OCI-LY7 (cell line): Measurements from ENCODE around the gene PTPRS. TPM values are rescaled to one million over a fixed set of nuclear protein-coding genes. Genes with fewer than 3 reads are reported as not detected.

Experiments used
- BruUV-seq: library from RNA; stranded (reverse); fragments of 400-500 nt; replicated peaks from 2 replicates; lab custom pipeline; 2021; lab: Mats Ljungman, UMichigan
- CTCF ChIA-PET: fragments of 300-600 bp; sonication (Branson Sonifier 250); formaldehyde crosslinking; loops from one replicate; lab custom pipeline; 2022; ENCODE audit warnings: antibody characterized with exemption; ENCODE audit not compliant: unreplicated experiment; lab: Charles Lee
- POLR2A ChIA-PET: fragments of 300-600 bp; sonication (Branson Sonifier 250); formaldehyde crosslinking; loops from one replicate; lab custom pipeline; 2022; ENCODE audit warnings: antibody characterized with exemption; lab: Charles Lee
- DNase-seq: peaks from one replicate; pipeline ENCODE4 v3.0.0-alpha.2; 2015; ENCODE audit warnings: low spot score
- H2AFZ ChIP-seq: fragments of 200-600 bp; sonication (generic), shearing (Covaris generic); 2 replicates; pipeline ENCODE4 v1.6.1; 2014; ENCODE audit warnings: mild to moderate bottlenecking, antibody characterized with exemption, low read length, moderate library complexity
- H3K27ac ChIP-seq: fragments of 200-600 bp; sonication (generic); 2 replicates; pipeline ENCODE4 v1.5.1; 2014; ENCODE audit warnings: mixed run types, low read depth, mild to moderate bottlenecking, moderate library complexity, low read length, inconsistent platforms; ENCODE audit not compliant: poor library complexity, severe bottlenecking
- H3K36me3 ChIP-seq: fragments of 200-600 bp; sonication (generic); 2 replicates; pipeline ENCODE4 v1.6.1; 2014; ENCODE audit warnings: mild to moderate bottlenecking, antibody characterized with exemption, low read length, moderate library complexity, mixed read lengths; ENCODE audit not compliant: insufficient read depth
- H3K4me1 ChIP-seq: fragments of 200-600 bp; sonication (generic); 2 replicates; pipeline ENCODE4 v1.5.1; 2014; ENCODE audit warnings: mild to moderate bottlenecking, low read length; ENCODE audit not compliant: insufficient read depth, poor library complexity, severe bottlenecking
- H3K4me2 ChIP-seq: fragments of 200-600 bp; sonication (generic); 2 replicates; pipeline ENCODE4 v1.6.1; 2014; ENCODE audit warnings: mild to moderate bottlenecking, low read length
- H3K4me3 ChIP-seq: fragments of 200-600 bp; sonication (generic); 2 replicates; pipeline ENCODE4 v1.5.1; 2014; ENCODE audit warnings: mild to moderate bottlenecking, low read depth, low read length; ENCODE audit not compliant: poor library complexity, severe bottlenecking
- H3K79me2 ChIP-seq: fragments of 200-600 bp; sonication (generic); 2 replicates; pipeline ENCODE4 v1.6.1; 2016; ENCODE audit warnings: low read depth, mild to moderate bottlenecking, low read length, moderate library complexity, mixed read lengths; ENCODE audit not compliant: insufficient read depth
- H3K9me2 ChIP-seq: fragments of 200-600 bp; sonication (generic); 2 replicates; pipeline ENCODE4 v1.6.1; 2016; ENCODE audit warnings: mild to moderate bottlenecking, low read length, mixed read lengths; ENCODE audit not compliant: insufficient read depth
- H3K9me3 ChIP-seq: fragments of 200-600 bp; sonication (generic); 2 replicates; pipeline ENCODE4 v1.6.1; 2014; ENCODE audit warnings: mild to moderate bottlenecking, mixed run types, low read length, mixed read lengths
- H4K20me1 ChIP-seq: fragments of 200-600 bp; sonication (generic); 2 replicates; pipeline ENCODE4 v1.6.1; 2014; ENCODE audit warnings: mild to moderate bottlenecking, antibody characterized with exemption, low read length, moderate library complexity, mixed read lengths; ENCODE audit not compliant: insufficient read depth
- EZH2phosphoT487 ChIP-seq: fragments of 200-600 bp; sonication (generic); IDR thresholded peaks from 2 replicates; pipeline ENCODE4 v1.6.1; 2018; ENCODE audit warnings: low read depth, borderline replicate concordance, mild to moderate bottlenecking, mixed run types, antibody characterized with exemption, low read length, moderate library complexity, mixed read lengths
- intact Hi-C: fragments of 100-400 bp; cut with micrococcal nuclease; formaldehyde crosslinking; loops from one replicate; pipeline ENCODE4 v1.10.0; 2022; ENCODE audit not compliant: unreplicated experiment
- total RNA-seq, 2 experiments: library from RNA; depleted of rRNA in 1 of 2; stranded (reverse); fragments of >200 nt in 1 of 2; shearing (Covaris generic) in 1 of 2; gene quantifications; 2 replicates each; pipeline ENCODE4 v1.2.3, GENCODE V29; 2014 to 2022
- TF ChIP-seq, protein P1 (sequence below): fragments of 200-600 bp; sonication (generic); conservative IDR thresholded peaks from 2 replicates; pipeline ENCODE4 v1.5.1; 2014; ENCODE audit warnings: mild to moderate bottlenecking, antibody characterized with exemption, low read length, moderate library complexity, mixed read lengths

Gene PTPRS
- total RNA-seq, 2 experiments from 2014 or later: 48.5 to 88.7 TPM

DNA sequence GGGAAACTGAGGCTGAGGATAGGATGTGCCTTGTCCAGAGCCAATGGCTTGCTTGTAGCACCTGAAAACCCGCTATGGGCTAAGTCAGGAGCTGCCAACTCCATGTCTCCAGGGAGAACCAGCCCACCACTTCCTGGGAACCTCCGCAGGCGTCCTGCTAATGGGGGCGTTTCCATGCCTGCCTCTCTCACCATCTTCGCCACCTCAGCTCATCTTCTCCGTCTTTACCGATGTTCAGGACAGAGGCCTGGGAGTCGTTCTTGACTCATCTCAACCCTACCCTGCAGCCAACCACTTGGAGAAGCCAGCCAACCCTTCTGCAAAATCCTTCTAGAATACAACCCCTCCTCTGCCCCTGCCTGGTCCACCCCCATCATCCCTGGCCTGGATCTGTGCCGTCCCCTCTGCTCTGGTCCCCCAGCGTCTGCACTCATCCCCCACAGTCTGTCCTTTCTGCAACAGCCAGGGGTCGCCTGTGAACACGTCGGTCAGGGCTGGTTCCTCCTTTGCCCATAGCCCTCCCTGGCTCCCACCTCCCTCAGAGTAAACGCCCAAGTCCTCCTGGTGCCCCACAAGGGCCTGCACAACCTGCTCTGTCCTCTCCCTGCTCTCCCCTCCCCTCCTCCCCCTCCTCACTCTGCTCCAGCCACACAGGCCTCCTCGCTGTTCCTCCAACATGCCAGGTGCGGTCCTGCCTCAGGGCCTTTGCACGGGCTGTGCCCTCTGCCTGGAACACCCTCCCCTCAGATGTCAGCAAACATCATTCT, 31.0 kb downstream of the PTPRS start:
- no peaks in the 10 kb centered on the region for H3K36me3 ChIP-seq
- intact Hi-C loops: no loop called here
- POLR2A ChIA-PET: no interaction called here
- no peaks in the 10 kb centered on the region for H3K9me2 ChIP-seq
- no peak overlapping the region for H2AFZ ChIP-seq
- no TSS peak for BruUV-seq
- no peaks in the 10 kb centered on the region for H3K79me2 ChIP-seq
- DNase-seq: no peak
- no peaks in the 10 kb centered on the region for H3K4me1 ChIP-seq
- CTCF ChIA-PET: no interaction called here
- TF ChIP-seq EZH2phosphoT487: no peak
- TF ChIP-seq, protein P1, sequence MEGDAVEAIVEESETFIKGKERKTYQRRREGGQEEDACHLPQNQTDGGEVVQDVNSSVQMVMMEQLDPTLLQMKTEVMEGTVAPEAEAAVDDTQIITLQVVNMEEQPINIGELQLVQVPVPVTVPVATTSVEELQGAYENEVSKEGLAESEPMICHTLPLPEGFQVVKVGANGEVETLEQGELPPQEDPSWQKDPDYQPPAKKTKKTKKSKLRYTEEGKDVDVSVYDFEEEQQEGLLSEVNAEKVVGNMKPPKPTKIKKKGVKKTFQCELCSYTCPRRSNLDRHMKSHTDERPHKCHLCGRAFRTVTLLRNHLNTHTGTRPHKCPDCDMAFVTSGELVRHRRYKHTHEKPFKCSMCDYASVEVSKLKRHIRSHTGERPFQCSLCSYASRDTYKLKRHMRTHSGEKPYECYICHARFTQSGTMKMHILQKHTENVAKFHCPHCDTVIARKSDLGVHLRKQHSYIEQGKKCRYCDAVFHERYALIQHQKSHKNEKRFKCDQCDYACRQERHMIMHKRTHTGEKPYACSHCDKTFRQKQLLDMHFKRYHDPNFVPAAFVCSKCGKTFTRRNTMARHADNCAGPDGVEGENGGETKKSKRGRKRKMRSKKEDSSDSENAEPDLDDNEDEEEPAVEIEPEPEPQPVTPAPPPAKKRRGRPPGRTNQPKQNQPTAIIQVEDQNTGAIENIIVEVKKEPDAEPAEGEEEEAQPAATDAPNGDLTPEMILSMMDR: 0 out of 2 replicates have a peak, but pooled peaks have one; percentile 22
- no peak overlapping the region for H3K27ac ChIP-seq
- H3K4me2 ChIP-seq: no peak overlapping the region
- H3K4me3 ChIP-seq: no peak overlapping the region
- H3K9me3 ChIP-seq: no peaks in the 10 kb centered on the region
- no peaks in the 10 kb centered on the region for H4K20me1 ChIP-seq

DNA sequence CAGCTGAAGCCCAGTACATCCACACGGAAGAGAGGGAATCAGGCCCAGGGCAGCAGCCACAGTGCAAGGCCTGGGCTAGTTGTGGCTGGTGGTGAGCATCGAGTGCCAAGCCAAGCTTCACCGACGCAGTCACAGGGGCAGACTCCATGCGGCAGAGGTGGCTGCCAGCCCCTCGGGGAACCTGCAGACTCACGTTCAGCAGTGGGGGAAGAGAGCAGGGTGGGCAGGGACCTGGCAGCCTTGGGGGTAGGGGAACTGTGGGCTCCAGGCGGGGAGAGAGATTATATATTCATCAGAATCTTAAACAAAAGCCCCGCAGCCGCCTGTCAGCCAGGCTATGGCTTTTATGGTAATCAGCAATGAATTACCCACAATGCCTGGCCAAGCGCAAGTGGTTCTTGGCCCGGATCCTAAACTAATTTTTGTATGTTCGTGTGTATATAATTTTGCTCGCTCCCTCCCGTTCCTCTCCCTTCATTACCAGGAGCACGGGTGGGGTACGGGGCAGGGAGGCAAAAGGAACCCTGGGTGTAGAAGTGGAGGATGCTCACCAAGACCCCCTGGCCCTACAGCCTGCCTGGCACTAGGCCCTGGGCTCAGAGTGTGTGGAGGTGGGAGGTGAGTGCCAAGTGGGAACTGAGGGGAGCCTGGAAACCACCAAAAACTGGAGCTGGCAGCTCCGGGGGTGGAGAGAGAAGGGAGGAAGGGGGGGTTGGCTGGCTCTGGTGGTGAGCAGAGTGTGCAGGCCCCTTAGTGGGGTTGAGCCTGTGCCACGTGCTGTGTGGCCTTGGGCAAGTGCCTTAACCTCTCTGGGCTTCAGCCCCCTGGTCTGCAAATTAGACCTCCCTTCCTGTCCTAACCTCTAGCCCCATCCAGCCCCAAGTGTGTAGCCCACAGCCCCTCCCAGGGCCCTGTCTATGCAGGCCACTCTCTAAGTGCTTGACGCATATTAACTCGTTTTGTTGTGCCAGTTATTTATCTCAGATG, 31.9 kb downstream of the PTPRS start:
- ChIA-PET CTCF (no interaction called here), POLR2A (no interaction called here)
- Histone ChIP-seq H3K36me3 (no peaks in the 10 kb centered on the region), H3K4me1 (no peaks in the 10 kb centered on the region), H3K4me2 (no peak overlapping the region), H3K4me3 (no peak overlapping the region), H3K9me2 (no peaks in the 10 kb centered on the region), H4K20me1 (no peaks in the 10 kb centered on the region), H3K79me2 (no peaks in the 10 kb centered on the region), H2AFZ (no peak overlapping the region; the same call in 1 of the 2 replicates), H3K27ac (no peak overlapping the region), H3K9me3 (no peaks in the 10 kb centered on the region)
- no peak for TF ChIP-seq EZH2phosphoT487
- TF ChIP-seq, protein P1: no peak
- peak; percentile 26 for DNase-seq
- BruUV-seq: no TSS peak
- intact Hi-C loops: no loop called here
